Measurements from ENCODE around the gene SHPK. TPM values are rescaled to one million over a fixed set of nuclear protein-coding genes. Genes with fewer than 3 reads are reported as not detected.

SHPK gene, protein sequence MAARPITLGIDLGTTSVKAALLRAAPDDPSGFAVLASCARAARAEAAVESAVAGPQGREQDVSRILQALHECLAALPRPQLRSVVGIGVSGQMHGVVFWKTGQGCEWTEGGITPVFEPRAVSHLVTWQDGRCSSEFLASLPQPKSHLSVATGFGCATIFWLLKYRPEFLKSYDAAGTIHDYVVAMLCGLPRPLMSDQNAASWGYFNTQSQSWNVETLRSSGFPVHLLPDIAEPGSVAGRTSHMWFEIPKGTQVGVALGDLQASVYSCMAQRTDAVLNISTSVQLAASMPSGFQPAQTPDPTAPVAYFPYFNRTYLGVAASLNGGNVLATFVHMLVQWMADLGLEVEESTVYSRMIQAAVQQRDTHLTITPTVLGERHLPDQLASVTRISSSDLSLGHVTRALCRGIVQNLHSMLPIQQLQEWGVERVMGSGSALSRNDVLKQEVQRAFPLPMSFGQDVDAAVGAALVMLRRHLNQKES
- total RNA-seq, result 10.0 TPM

GRCh38 chr17:3636154-3636907 is at the start of gene SHPK, which contains the start of gene CTNS:
Gene SHPK, minus strand, starts transcription at chr17:3636250. Its CDS starts 31 bp downstream, at chr17:3636219.
Gene CTNS, plus strand, starts transcription at chr17:3636760. Its CDS starts 3,447 bp downstream, at chr17:3640207.
- peak; percentile 98 for DNase-seq

- no peak for DNase-seq
Observed at GRCh38 chr17:3685174-3685573, 49.1 kb upstream of the SHPK start.

DNA sequence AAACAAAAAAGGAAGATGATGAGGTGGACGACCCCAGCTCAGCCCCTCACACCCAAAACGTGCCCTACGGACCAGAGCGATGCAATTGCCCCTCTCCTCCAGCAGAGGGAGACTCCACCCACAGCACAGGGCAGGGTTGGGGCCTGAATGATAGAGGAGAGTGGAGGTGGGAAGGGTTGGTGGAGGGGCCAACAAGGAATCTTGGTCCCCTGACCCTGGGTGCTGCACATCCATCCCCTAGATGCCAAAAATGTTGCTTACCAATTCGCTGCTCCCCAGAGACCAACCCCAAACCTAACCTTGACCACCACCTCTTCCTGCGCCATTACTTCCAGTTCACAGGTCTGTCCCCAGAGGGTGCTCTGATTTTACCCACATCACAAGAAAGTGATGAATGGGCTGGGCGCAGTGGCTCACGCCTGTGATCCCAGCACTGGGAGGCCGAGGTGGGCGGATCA is 47.0 kb upstream of the SHPK start:
- no peak for DNase-seq

DNA sequence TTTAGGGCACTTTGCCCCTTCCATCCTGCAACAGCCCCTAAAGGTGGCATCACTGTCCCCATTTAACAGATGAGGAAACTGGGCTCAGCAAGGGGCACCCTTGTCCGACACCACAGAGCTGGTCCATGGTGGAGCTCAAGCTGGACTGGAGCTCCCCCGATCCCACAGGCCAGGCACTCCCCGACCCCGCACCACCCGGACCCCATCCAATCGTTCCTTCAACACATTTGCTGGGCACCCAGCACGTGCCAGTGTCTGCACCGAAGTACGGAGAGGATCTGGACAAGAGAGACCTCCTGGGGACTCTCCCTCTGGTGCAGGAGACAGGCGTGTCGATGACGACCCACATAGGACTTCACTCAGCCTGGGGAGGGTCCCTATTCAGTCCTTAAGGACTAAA is 46.0 kb upstream of the SHPK start:
- DNase-seq, result no peak

GRCh38 chr17:3681565-3681964 is 45.5 kb upstream of the SHPK start:
- DNase-seq, result no peak

DNA sequence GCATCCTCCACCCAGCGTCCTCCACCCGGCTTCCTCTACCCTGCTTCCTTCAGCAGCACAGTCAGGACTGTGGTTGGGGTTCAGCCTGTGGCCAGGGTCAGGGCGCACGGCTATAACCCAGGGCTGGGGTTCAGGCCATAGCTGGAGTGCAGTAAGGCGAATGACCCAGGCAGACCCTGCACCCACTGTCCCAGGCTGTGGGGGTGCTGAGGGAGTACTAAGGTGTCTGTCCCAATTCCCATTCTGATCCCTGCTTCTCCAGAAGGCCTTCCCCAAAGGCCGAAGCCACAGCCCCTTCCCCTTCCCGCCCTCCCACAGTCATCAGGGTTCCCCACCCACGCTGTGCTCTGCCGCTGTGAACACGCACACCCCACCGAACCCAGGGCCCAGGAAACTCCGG is 45.0 kb upstream of the SHPK start:
- DNase-seq, result no peak

DNA sequence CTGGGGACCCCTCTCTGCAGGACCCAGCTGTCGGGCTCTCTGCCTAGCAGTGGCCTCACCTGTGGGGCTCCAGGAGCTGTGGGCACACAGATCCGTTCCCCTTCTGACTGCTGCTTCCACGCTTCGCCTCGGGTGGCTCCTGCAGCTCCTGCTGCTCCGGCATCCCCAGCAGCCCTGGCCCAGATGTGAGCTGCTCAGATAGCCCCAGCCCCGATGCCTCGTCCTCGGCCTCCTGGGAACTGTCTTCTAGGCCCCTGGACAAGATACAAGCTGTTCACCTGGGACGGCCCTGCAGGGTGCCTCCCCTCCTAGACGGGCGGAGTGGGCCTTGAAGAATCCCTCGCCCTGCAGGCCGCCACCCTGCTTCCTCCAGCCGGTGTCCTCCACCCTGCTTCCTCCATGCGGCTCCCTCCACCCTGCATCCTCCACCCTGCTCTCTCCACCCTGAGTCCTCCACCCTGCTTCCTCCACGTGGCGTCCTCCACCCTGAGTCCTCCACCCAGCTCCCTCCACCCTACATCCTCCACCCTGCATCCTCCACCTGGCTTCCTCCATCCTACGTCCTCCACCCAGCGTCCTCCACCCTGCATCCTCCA is 43.6 kb upstream of the SHPK start:
- no peak for DNase-seq

- no peak for DNase-seq
Observed at GRCh38 chr17:3678821-3679530, 42.9 kb upstream of the SHPK start.

DNA sequence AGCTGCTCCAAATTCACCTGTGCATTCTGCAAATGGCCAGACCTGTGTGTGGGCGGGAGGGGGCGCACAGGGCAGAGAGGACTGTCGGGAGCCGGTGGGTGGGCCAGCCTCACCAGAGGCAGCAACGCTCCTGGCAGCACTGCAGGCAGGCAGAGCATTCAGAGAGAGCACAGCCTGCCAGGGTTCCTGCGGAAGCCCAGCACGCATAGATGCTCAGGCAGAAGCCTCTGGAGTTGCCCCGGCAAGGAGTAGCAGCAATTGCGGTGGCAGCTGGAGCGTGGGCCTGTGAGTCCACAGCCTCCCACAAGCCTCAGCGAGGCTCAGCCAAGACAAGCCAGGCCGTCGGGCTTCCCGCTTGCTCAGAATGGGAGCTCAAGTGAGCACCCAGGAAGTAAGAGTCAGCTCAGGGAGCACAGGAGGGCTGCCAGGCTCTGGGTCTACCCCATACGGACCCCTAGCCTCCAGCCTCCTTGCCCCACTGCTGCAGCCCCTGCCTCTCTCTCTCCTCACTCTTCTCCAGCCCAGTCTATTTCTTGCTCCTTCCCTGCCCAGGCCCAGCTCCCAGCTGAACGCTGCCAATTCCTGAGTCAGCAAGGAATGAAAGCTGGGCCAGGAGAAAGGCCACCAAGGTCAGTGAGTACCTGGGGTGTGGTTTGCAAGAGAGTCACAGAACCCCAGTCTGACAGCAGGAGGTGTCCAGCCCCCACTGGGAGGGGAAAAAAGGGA is 42.2 kb upstream of the SHPK start:
- peak; percentile 73 for DNase-seq

DNA sequence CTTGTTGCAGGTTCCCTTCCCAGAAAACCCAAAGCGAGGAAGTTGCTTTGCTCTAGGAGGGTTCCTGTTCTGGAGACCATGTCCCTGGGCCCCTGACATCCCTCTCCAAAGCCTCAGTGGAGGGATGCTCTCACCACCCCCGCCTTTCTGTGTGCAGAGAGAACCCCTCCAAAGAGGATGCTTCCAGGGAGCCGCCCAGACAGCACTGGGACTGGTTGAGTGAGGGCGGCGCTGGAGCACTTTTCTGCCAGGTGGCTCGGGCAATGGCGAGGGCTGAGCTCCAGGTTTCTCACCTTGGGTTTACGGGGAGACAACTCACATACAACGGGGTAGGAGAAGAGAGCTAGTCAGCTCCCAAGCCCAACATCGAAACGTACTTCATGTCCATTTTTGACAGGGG is 39.8 kb upstream of the SHPK start:
- DNase-seq, result no peak

DNA sequence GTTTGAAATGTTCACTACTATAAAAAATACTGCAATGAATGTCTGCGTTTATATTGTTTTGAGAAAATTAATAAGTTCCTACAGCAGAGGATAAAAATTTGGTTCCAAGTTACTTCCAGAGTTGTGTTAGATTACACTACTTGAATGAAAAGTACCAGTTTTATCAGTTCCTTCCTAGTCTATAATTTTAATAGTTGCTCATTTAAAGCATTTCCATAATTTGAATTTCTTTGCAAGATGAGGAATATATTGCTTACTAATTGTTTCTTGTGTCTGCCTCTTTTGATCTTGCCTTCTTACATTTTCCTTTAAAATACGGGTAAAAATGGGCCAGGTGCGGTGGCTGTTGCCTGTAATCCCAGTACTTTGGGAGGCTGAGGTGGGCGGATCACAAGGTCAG is 36.5 kb upstream of the SHPK start:
- DNase-seq, result no peak

- no peak for DNase-seq
Observed at GRCh38 chr17:3669548-3669947, 33.5 kb upstream of the SHPK start.

DNA sequence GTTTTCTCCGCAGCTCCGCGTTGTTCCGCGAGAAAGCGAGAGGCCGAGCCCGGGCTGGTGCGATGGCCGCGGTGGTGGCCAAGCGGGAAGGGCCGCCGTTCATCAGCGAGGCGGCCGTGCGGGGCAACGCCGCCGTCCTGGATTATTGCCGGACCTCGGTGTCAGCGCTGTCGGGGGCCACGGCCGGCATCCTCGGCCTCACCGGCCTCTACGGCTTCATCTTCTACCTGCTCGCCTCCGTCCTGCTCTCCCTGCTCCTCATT is 33.0 kb upstream of the SHPK start:
- no peak for DNase-seq

GRCh38 chr17:3668279-3669084 is 32.4 kb upstream of the SHPK start, which contains the start of the genes EMC6 and TAX1BP3:
Gene EMC6, plus strand, starts transcription at chr17:3668812. Its CDS starts 335 bp downstream, at chr17:3669147.
Gene TAX1BP3, minus strand, starts transcription at chr17:3668578. Its CDS starts 52 bp downstream, at chr17:3668526.
- DNase-seq, result peak; percentile 96

GRCh38 chr17:3667366-3668278 is 31.6 kb upstream of the SHPK start:
- peak; percentile 57 for DNase-seq

- no peak for DNase-seq
Observed at GRCh38 chr17:3666516-3666915, 30.5 kb upstream of the SHPK start.

DNA sequence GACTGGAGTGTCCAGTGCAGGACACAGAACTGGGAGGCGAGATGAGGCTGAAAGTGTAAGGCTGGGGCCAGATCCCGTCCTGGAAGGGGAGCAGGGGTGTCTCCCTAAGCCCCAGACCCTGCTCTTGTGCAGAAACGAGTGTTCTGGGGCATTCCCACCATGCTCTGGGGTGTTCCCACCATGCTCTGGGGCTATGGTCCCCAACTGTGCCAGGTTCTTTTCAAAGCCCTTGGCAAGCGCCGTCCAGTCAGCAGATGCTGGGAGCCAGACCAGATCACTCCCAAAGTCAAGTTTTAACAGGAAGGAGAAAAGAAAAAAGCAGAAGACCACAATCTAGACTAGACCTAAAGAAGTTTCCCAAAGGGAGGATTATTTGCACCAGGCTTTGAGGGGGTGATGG is 29.8 kb upstream of the SHPK start:
- DNase-seq, result no peak

DNA sequence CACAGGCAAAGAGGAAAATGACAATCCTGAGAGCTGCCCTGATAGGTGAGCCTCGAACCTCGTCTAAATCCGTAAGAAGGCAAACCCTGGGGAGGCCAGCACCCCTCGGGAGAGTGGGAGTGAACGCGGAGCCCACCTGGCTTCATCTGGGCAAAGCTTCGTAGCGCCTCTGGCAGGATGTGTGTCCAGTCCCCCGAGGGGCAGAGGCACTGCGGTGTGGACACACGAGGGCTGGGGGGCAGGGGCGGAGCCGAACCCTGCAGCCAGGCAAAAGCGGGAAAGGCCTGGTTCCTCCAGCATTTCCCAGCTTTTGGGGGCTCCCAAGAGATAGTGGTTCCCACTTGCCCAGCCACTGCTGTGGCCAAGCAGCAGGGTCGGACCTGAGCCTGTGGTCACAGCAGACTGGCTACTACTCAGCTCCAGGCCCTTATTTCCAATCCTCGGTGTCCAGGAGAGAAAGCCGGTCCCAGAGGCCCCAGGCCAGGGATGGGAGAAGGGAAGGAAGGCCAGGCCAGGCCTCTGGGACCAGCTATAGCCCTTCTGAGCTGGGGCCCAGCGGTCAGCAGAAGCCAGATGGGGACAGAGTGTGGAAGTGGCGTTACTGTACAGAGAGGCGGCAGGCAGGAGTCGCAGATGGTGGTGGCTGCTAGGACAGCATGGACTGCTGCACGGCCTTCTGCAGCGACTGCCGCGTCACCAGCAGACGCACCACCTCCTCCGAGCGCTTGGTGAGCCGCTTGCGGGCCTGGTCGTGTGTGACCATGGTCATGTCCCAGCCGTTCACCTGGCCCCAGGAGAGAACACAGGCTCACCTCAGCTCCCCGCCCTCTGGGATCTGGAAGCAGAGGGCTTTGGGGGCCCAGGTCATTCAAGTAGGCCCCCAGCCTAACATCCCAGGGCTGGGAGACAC is 27.3 kb upstream of the SHPK start:
- no peak for DNase-seq

Measured in occipital lobe (tissue), 2 donors.